ENCODE measurements around the gene BAD.

GRCh38 chr11:64321026-64321425 is 36.6 kb upstream of the BAD start:
- TF ChIP-seq, protein P1, sequence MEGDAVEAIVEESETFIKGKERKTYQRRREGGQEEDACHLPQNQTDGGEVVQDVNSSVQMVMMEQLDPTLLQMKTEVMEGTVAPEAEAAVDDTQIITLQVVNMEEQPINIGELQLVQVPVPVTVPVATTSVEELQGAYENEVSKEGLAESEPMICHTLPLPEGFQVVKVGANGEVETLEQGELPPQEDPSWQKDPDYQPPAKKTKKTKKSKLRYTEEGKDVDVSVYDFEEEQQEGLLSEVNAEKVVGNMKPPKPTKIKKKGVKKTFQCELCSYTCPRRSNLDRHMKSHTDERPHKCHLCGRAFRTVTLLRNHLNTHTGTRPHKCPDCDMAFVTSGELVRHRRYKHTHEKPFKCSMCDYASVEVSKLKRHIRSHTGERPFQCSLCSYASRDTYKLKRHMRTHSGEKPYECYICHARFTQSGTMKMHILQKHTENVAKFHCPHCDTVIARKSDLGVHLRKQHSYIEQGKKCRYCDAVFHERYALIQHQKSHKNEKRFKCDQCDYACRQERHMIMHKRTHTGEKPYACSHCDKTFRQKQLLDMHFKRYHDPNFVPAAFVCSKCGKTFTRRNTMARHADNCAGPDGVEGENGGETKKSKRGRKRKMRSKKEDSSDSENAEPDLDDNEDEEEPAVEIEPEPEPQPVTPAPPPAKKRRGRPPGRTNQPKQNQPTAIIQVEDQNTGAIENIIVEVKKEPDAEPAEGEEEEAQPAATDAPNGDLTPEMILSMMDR (IDR thresholded peaks at IDR 0.05; ENCODE audit: low read length) = no peak
- no peak for TF ChIP-seq EZH2 (optimal IDR thresholded peaks at IDR 0.05; ENCODE audit: low read depth, low read length)

All from MM.1S (cell line).